K562 (cell line): Measurements from ENCODE around the gene AFG1L. TPM values are rescaled to one million over a fixed set of nuclear protein-coding genes. Genes with fewer than 3 reads are reported as not detected.

Source experiments
- BMI1 ChIP-seq: fragments of 150-350 bp; IDR thresholded peaks from 2 replicates; pipeline ENCODE4 v1.6.1; 2014; ENCODE audit warnings: low read length
- EP400 ChIP-seq: fragments of 450-650 bp; IDR thresholded peaks from 2 replicates; pipeline ENCODE4 v1.6.1; 2017; ENCODE audit warnings: antibody characterized with exemption, mild to moderate bottlenecking, moderate library complexity
- FOXK2 ChIP-seq, 2 experiments: fragments of 450-650 bp; IDR thresholded peaks in 1 of 2; conservative IDR thresholded peaks in 1 of 2; 2 replicates each; pipeline ENCODE4 v1.6.1; 2016; ENCODE audit warnings: low read depth in 2 of 2, mild to moderate bottlenecking in 1 of 2
- FUS ChIP-seq: fragments of 200-400 bp; formaldehyde crosslinking; optimal IDR thresholded peaks from 2 replicates; pipeline ENCODE3; 2017; ENCODE audit warnings: low read depth, low read length
- HDAC8 ChIP-seq: fragments of 450-650 bp; IDR thresholded peaks from 2 replicates; pipeline ENCODE4 v1.6.1; 2016; ENCODE audit warnings: mild to moderate bottlenecking, missing genetic modification characterization, moderate library complexity, missing compliant biosample characterization
- NCOR1 ChIP-seq: fragments of 450-650 bp; IDR thresholded peaks from 2 replicates; pipeline ENCODE4 v1.6.1; 2016; ENCODE audit warnings: mild to moderate bottlenecking, moderate library complexity
- PTBP1 ChIP-seq: fragments of 200-400 bp; formaldehyde crosslinking; IDR thresholded peaks from 2 replicates; pipeline ENCODE4 v1.6.1; 2017; ENCODE audit warnings: low read depth, low read length
- PTTG1 ChIP-seq: fragments of 450-650 bp; IDR thresholded peaks from 2 replicates; pipeline ENCODE4 v1.6.1; 2016; ENCODE audit warnings: low read depth, mild to moderate bottlenecking, missing genetic modification characterization, missing compliant biosample characterization
- SNRNP70 ChIP-seq: fragments of 200-400 bp; formaldehyde crosslinking; optimal IDR thresholded peaks from 2 replicates; pipeline ENCODE3; 2017; ENCODE audit warnings: low read depth, low read length
- TARDBP ChIP-seq: fragments of 450-650 bp; IDR thresholded peaks from 2 replicates; pipeline ENCODE4 v1.6.1; 2016
- ZNF121 ChIP-seq: sonication (generic); formaldehyde crosslinking; conservative IDR thresholded peaks from 2 replicates; pipeline ENCODE4 v1.8.0; 2022; ENCODE audit warnings: missing genetic modification reagents
- ZNF232 ChIP-seq: sonication (generic); formaldehyde crosslinking; IDR thresholded peaks from 2 replicates; pipeline ENCODE4 v1.8.0; 2022; ENCODE audit warnings: mild to moderate bottlenecking, missing genetic modification reagents
- polyA plus RNA-seq, 8 experiments: library from polyadenylated mRNA; depleted of rRNA in 4 of 8; stranded (reverse) in 5 of 8; unstranded in 3 of 8; fragments of >200 nt; fragmentation: Nextera tagmentation in 2 of 8; fragmentation: Illumina TruSeq in 1 of 8; extraction: Ambion mirVana in 2 of 8; extraction: Trizol in 1 of 8; gene quantifications; 2 replicates each; pipeline versions ENCODE4 v1.2.1 to v1.2.3, GENCODE V29; 2011 to 2014; ENCODE audit warnings: inconsistent platforms in 1 of 8, missing spikeins in 1 of 8
- total RNA-seq, 7 experiments: library from RNA; depleted of rRNA in 6 of 7; stranded (reverse); fragments of >200 nt in 6 of 7; fragmentation: Illumina TruSeq in 2 of 7; extraction: Trizol in 2 of 7; gene quantifications; 2 replicates each; pipeline versions ENCODE4 v1.2.1 to v1.2.3, GENCODE V29; 2011 to 2021; ENCODE audit warnings: low replicate concordance in 1 of 7
- TF ChIP-seq, protein P1 (sequence below), 2 experiments: fragments of 450-650 bp in 1 of 2; sonication (generic) in 1 of 2; formaldehyde crosslinking in 1 of 2; IDR thresholded peaks; 2 replicates each; pipeline versions ENCODE4 v1.7.1 to v1.9.0; 2016 to 2022; ENCODE audit warnings: inconsistent platforms in 1 of 2, mild to moderate bottlenecking in 1 of 2, missing genetic modification reagents in 1 of 2
- TF ChIP-seq, protein P2 (sequence below): fragments of 450-650 bp; IDR thresholded peaks from 2 replicates; pipeline ENCODE4 v1.6.1; 2018; ENCODE audit warnings: mild to moderate bottlenecking, low read depth; ENCODE audit not compliant: partially characterized antibody
- TF ChIP-seq, protein P3 (sequence below): fragments of 250-450 bp; sonication (Bioruptor Pico); IDR thresholded peaks from 2 replicates; pipeline ENCODE4 v1.5.0; 2022; ENCODE audit warnings: mild to moderate bottlenecking

AFG1L gene
- total and polyA plus RNA-seq, 9 of the 15 experiments (the other 6 are each of a cell fraction or from before 2014, with no cell fraction given), result 2.2 to 15.5 (median 5.8) TPM

DNA sequence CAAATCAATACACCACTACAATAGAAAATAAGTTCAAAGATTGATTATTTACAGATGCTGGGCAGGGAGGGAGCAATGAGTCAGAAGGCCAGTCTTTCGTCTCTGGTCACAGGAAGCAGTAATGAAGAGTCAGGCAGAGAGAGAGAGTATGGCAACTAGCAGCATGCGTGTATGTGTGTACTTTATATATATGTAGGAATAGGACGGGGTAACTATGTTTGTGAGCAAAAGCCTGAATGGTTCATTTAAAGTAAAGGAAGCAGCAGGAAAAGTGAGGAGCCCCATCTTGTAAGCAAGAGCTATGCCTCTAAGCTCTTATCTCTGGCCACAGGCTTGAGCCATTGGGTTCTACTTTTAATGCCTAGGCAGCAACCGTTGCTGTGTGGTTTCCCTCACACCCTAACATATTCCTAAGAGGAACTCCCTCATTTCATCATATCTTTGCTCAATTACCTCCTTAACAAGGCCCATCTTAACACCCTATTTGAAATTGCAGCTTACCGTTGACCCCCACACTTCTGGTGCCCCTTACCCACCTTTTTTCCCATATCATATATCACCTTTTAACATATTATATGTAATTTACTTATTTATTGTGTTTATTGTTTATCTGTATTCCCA lies 66.6 kb downstream of the AFG1L start (continued):
- no peak for TF ChIP-seq FUS
- TF ChIP-seq SNRNP70, result no peak
- peak; percentile 49; the same call in 1 of the 2 replicates for TF ChIP-seq EP400
- TF ChIP-seq, protein P1, sequence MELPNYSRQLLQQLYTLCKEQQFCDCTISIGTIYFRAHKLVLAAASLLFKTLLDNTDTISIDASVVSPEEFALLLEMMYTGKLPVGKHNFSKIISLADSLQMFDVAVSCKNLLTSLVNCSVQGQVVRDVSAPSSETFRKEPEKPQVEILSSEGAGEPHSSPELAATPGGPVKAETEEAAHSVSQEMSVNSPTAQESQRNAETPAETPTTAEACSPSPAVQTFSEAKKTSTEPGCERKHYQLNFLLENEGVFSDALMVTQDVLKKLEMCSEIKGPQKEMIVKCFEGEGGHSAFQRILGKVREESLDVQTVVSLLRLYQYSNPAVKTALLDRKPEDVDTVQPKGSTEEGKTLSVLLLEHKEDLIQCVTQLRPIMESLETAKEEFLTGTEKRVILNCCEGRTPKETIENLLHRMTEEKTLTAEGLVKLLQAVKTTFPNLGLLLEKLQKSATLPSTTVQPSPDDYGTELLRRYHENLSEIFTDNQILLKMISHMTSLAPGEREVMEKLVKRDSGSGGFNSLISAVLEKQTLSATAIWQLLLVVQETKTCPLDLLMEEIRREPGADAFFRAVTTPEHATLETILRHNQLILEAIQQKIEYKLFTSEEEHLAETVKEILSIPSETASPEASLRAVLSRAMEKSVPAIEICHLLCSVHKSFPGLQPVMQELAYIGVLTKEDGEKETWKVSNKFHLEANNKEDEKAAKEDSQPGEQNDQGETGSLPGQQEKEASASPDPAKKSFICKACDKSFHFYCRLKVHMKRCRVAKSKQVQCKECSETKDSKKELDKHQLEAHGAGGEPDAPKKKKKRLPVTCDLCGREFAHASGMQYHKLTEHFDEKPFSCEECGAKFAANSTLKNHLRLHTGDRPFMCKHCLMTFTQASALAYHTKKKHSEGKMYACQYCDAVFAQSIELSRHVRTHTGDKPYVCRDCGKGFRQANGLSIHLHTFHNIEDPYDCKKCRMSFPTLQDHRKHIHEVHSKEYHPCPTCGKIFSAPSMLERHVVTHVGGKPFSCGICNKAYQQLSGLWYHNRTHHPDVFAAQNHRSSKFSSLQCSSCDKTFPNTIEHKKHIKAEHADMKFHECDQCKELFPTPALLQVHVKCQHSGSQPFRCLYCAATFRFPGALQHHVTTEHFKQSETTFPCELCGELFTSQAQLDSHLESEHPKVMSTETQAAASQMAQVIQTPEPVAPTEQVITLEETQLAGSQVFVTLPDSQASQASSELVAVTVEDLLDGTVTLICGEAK (IDR thresholded peaks at IDR 0.05), result peak; percentile 81
- TF ChIP-seq, protein P1 (CRISPR knock-in tag; IDR thresholded peaks at IDR 0.05), result 0 out of 2 replicates have a peak, but pooled peaks have one; percentile 14
- TF ChIP-seq TARDBP, result no peak
- TF ChIP-seq ZNF232, result no peak
- TF ChIP-seq BMI1, result no peak
- no peak for TF ChIP-seq PTTG1
- TF ChIP-seq ZNF121, result no peak
- TF ChIP-seq, protein P2, sequence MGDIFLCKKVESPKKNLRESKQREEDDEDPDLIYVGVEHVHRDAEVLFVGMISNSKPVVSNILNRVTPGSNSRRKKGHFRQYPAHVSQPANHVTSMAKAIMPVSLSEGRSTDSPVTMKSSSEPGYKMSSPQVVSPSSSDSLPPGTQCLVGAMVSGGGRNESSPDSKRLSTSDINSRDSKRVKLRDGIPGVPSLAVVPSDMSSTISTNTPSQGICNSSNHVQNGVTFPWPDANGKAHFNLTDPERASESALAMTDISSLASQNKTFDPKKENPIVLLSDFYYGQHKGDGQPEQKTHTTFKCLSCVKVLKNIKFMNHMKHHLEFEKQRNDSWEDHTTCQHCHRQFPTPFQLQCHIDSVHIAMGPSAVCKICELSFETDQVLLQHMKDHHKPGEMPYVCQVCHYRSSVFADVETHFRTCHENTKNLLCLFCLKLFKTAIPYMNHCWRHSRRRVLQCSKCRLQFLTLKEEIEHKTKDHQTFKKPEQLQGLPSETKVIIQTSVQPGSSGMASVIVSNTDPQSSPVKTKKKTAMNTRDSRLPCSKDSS, result no peak
- no peak for TF ChIP-seq PTBP1
- TF ChIP-seq HDAC8 (tag), result no peak
- TF ChIP-seq, protein P3, sequence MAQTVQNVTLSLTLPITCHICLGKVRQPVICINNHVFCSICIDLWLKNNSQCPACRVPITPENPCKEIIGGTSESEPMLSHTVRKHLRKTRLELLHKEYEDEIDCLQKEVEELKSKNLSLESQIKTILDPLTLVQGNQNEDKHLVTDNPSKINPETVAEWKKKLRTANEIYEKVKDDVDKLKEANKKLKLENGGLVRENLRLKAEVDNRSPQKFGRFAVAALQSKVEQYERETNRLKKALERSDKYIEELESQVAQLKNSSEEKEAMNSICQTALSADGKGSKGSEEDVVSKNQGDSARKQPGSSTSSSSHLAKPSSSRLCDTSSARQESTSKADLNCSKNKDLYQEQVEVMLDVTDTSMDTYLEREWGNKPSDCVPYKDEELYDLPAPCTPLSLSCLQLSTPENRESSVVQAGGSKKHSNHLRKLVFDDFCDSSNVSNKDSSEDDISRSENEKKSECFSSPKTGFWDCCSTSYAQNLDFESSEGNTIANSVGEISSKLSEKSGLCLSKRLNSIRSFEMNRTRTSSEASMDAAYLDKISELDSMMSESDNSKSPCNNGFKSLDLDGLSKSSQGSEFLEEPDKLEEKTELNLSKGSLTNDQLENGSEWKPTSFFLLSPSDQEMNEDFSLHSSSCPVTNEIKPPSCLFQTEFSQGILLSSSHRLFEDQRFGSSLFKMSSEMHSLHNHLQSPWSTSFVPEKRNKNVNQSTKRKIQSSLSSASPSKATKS, result no peak
- TF ChIP-seq FOXK2 (conservative IDR thresholded peaks at IDR 0.05 in 1 of 2, IDR thresholded peaks at IDR 0.05 in 1 of 2; ENCODE audit: low read depth in 2 of 2), result peak in 1 of 2 experiments; percentile 25; a peak in 1 of 4 replicates
- peak; percentile 71 for TF ChIP-seq NCOR1
